Nephron progenitor cell (in vitro differentiated cells): ENCODE data around the gene TMEM239.
A peak's percentile ranks its signal among the peaks of the same experiment; 100 is the strongest.

Experiments used
- DNase-seq: peaks from one replicate; pipeline ENCODE4 v3.0.0; 2021
- H3K27ac Mint-ChIP-seq: 2 replicates; pipeline ENCODE4 v1.8.0; 2021; ENCODE audit warnings: mild to moderate bottlenecking, moderate library complexity, mixed read lengths
- H3K27me3 Mint-ChIP-seq: 2 replicates; pipeline ENCODE4 v1.8.0; 2021; ENCODE audit warnings: mild to moderate bottlenecking, low read depth, mixed read lengths; ENCODE audit not compliant: poor library complexity
- H3K36me3 Mint-ChIP-seq: 2 replicates; pipeline ENCODE4 v1.8.0; 2021; ENCODE audit warnings: low read depth, mixed read lengths
- H3K4me1 Mint-ChIP-seq: 2 replicates; pipeline ENCODE4 v1.8.0; 2021; ENCODE audit warnings: mixed read lengths
- H3K4me3 Mint-ChIP-seq: 2 replicates; pipeline ENCODE4 v1.8.0; 2021; ENCODE audit warnings: mild to moderate bottlenecking, moderate library complexity, mixed read lengths
- H3K9me3 Mint-ChIP-seq: 2 replicates; pipeline ENCODE4 v1.8.0; 2021; ENCODE audit warnings: mild to moderate bottlenecking, moderate library complexity, mixed read lengths
- TF ChIP-seq, protein P1 (sequence below): fragments of 200-600 bp; sonication (generic); IDR thresholded peaks from 2 replicates; pipeline ENCODE4 v1.5.0; 2021; ENCODE audit warnings: antibody characterized with exemption

TMEM239 gene

DNA sequence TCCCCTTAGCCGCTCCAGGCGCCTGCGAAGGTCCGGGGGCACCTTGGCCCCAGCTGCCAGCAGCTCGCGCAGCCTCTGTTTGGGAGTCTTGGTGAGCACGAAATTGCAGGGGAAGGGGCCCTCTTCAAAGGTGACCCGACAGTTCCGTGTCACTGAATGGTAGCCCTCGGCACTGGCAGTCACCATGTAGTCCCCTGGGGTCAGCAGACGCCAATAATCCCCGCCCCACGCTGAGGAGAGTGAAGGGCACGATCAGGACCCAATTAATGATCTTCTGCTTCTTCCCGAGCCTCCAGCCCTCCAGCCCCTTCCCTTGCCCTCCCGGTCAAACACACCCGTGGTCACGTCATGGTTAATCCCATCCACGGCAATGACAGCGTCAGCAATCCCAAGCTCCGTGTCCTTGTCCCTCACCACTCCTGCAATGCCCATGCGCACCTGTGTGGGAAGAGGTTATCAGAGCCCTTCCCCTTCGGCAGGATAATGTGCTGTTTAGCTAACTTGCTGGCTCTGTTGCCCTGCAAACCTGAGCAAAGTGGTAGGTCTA lies 21.9 kb upstream of the TMEM239 start:
- TF ChIP-seq, protein P1, sequence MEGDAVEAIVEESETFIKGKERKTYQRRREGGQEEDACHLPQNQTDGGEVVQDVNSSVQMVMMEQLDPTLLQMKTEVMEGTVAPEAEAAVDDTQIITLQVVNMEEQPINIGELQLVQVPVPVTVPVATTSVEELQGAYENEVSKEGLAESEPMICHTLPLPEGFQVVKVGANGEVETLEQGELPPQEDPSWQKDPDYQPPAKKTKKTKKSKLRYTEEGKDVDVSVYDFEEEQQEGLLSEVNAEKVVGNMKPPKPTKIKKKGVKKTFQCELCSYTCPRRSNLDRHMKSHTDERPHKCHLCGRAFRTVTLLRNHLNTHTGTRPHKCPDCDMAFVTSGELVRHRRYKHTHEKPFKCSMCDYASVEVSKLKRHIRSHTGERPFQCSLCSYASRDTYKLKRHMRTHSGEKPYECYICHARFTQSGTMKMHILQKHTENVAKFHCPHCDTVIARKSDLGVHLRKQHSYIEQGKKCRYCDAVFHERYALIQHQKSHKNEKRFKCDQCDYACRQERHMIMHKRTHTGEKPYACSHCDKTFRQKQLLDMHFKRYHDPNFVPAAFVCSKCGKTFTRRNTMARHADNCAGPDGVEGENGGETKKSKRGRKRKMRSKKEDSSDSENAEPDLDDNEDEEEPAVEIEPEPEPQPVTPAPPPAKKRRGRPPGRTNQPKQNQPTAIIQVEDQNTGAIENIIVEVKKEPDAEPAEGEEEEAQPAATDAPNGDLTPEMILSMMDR = no peak
- H3K27ac Mint-ChIP-seq = peak overlapping the region; percentile 94
- peaks cover 61% of the 10 kb centered on the region for H3K36me3 Mint-ChIP-seq

DNA sequence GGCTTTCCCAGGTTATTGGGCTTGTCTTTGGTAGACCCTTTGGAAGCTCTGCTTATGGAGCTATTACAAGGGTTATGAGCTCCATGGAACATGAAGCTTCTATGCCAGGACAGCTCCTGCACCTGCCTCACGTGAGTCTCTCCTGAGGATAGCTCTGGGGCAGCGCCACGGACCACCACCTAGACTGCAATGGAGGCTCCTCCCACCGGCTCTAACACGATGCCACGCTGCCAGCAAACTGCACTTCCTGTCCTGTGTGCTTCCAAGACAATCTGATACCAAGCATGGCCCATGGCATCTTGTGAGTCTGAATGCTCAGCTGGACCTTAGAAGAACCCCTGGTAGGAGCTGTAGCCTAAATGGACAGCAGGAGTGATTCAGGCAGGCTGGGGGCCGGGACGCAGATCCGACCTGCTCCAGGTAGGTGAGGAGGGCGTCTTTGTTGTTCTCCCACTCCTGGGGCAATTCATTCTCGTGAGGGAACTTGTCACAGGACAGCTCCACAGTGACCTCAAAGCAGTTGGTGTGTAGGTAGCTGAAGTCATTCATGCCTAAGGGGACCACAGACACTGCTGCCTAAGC lies 21.2 kb upstream of the TMEM239 start:
- Mint-ChIP-seq H3K36me3 (peaks cover 58% of the 10 kb centered on the region), H3K27ac (peak overlapping the region; percentile 94), H3K27me3 (no peaks in the 10 kb centered on the region), H3K4me1 (peaks cover 27% of the 10 kb centered on the region), H3K9me3 (peaks cover 4% of the 10 kb centered on the region), H3K4me3 (no peak overlapping the region)
- TF ChIP-seq, protein P1 = no peak
- no peak for DNase-seq

More for the DNA sequence above, 21.9 kb upstream of the TMEM239 start:
- Mint-ChIP-seq H3K27me3 (no peaks in the 10 kb centered on the region), H3K9me3 (peaks cover 8% of the 10 kb centered on the region), H3K4me1 (peaks cover 20% of the 10 kb centered on the region), H3K4me3 (no peak overlapping the region)
- no peak for DNase-seq

DNA sequence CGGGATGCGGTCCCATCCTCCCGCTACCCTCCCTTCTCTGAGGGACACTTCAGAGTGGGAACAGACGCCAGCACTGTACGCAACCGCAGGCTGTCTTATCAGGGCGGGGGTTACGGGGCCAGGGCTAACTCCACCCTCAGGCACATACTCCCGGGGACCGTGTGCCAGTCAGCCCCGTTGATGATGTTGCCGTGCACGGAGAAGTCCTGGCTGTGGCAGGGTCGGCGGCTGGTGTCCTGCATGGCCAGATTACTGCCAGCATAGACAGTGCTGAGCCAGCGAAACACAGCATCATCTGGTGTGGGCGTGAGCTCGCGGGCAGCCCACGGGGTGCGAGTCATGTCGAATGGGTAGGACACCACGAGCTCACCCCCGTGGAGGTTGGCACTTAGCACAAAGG lies 20.7 kb upstream of the TMEM239 start:
- no peaks in the 10 kb centered on the region for H3K27me3 Mint-ChIP-seq
- peaks cover 58% of the 10 kb centered on the region for H3K36me3 Mint-ChIP-seq
- H3K9me3 Mint-ChIP-seq = peaks cover under 1% of the 10 kb centered on the region

DNA sequence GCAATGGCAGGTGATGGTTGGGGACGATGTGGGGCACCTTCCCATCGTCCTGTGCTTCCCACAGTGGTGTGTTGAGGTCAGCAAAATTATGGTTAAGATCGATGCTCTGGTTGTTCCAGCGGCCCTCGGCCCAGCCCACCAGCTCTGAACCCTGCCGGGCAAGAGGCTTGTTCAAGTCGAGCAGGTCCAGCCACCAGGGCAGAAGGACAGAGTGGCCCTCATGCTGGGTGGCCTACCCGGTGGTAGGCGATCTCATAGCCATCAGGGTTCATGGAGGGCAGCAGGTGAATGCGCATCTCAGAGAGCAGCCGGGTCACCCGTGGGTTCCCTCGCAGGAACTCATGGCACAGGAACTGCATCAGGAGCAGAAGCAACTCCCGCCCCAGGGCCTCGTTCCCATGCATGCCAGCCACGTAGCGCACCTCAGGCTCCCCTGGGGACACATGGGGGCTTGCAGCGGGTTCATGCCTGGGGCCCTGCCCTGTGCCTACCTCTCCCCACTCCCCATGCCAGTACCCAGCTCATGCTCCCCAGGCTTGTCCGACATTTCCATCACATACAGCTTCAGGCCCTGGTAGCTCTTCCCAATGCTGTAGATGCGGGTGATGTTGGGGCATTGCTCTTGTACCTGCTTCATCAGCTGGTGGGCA lies 20.0 kb upstream of the TMEM239 start:
- H3K27me3 Mint-ChIP-seq = no peaks in the 10 kb centered on the region
- DNase-seq = no peak
- H3K4me1 Mint-ChIP-seq = peaks cover 35% of the 10 kb centered on the region
- H3K4me3 Mint-ChIP-seq = no peak overlapping the region
- H3K27ac Mint-ChIP-seq = no peak overlapping the region
- H3K36me3 Mint-ChIP-seq = peaks cover 54% of the 10 kb centered on the region
- TF ChIP-seq, protein P1 = no peak
- H3K9me3 Mint-ChIP-seq = no peaks in the 10 kb centered on the region

More for the DNA sequence above, 20.7 kb upstream of the TMEM239 start:
- H3K27ac Mint-ChIP-seq = no peak overlapping the region
- TF ChIP-seq, protein P1 = no peak
- peaks cover 29% of the 10 kb centered on the region for H3K4me1 Mint-ChIP-seq
- H3K4me3 Mint-ChIP-seq = no peak overlapping the region
- DNase-seq = no peak

DNA sequence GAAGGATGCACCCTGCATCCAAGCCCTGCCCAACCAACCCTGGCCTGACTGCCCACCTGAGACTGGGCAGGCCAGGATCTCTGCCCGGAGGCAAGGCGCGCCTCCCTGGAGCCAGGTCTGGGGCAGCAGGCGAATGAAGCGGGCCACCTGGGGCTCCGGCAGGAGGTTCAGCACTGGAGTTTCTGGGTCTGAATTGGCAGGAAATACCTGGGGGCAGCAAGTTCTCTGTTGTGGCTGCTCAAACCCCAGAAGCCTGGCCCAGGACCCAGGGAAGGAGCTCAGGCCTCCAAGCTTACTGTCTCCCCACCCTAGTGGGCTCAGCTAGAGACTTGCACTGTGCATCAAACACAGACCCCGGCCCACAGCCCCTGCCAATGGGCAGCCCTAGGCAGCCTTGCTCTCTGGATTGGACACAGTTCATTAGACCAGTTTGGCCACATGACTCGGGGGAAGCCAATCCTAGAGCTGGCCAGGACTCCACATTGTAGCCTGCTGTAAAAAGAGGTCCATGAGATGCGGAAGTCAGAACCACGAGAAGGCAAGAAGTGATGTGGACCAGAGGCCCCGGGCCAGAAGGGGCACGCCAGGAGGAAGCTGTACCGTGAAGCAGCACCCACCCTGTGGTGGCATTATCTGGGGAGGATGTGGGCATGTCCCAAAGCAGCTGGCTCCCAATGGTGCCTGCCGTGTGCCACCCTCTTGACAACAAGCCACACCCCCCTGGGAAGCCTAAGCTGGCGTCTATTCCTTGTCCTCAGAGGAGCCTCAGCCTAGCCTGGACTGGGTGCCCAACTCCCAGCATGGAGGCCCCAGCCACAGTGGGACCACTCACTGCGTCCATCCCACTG lies 18.8 kb upstream of the TMEM239 start:
- peaks cover 43% of the 10 kb centered on the region for H3K4me1 Mint-ChIP-seq
- H3K27me3 Mint-ChIP-seq = peaks cover 9% of the 10 kb centered on the region
- H3K4me3 Mint-ChIP-seq = peak overlapping the region; percentile 68
- H3K27ac Mint-ChIP-seq = no peak overlapping the region
- H3K36me3 Mint-ChIP-seq = peaks cover 51% of the 10 kb centered on the region
- DNase-seq = no peak
- H3K9me3 Mint-ChIP-seq = no peaks in the 10 kb centered on the region
- TF ChIP-seq, protein P1 = no peak
